GM12875 (cell line): ENCODE data around the gene MRAS.

Experiments used
- H3K4me3 ChIP-seq: one replicate; pipeline ENCODE4 v1.5.1; 2011; ENCODE audit warnings: low read depth, low read length, control low read depth
- CTCF ChIP-seq: IDR thresholded peaks from 2 replicates; pipeline ENCODE4 v1.5.1; 2011; ENCODE audit warnings: low read depth, mild to moderate bottlenecking, control low read depth, inconsistent platforms, low read length, moderate library complexity, borderline replicate concordance; ENCODE audit not compliant: insufficient read depth

MRAS gene

GRCh38 chr3:138401834-138402233, 53.5 kb downstream of the MRAS start:
- no peak for TF ChIP-seq CTCF
- H3K4me3 ChIP-seq, result no peak overlapping the region

- TF ChIP-seq CTCF, result no peak
- H3K4me3 ChIP-seq, result no peak overlapping the region
These were observed 55.7 kb downstream of the MRAS start for GRCh38 chr3:138404121-138404520.

- H3K4me3 ChIP-seq, result no peak overlapping the region
- no peak for TF ChIP-seq CTCF
These were observed 56.6 kb downstream of the MRAS start for GRCh38 chr3:138405001-138405400.

GRCh38 chr3:138405486-138405885, 57.1 kb downstream of the MRAS start:
- no peak overlapping the region for H3K4me3 ChIP-seq
- no peak for TF ChIP-seq CTCF

- TF ChIP-seq CTCF, result no peak
- H3K4me3 ChIP-seq, result no peak overlapping the region
These were observed 58.2 kb downstream of the MRAS start for GRCh38 chr3:138406606-138407005.

GRCh38 chr3:138407236-138407907, 59.0 kb downstream of the MRAS start:
- TF ChIP-seq CTCF, result no peak
- H3K4me3 ChIP-seq, result no peak overlapping the region

GRCh38 chr3:138408751-138409570, 60.6 kb downstream of the MRAS start:
- H3K4me3 ChIP-seq, result no peak overlapping the region
- no peak for TF ChIP-seq CTCF
